Esophagus muscularis mucosa (tissue), 3 donors: ENCODE results near the gene FAM135A.

Source experiments
- EP300 ChIP-seq: sonication (generic); formaldehyde crosslinking; IDR thresholded peaks from one replicate; pipeline ENCODE4 v1.6.1; 2017; ENCODE audit warnings: antibody characterized with exemption
- TF ChIP-seq, protein P1 (sequence below), 3 experiments: fragments of 200-600 bp in 2 of 3; fragments of 450-650 bp in 1 of 3; sonication (generic) in 2 of 3; IDR thresholded peaks; one replicate each; pipeline ENCODE4 v1.5.1; 2017 to 2019; ENCODE audit warnings: antibody characterized with exemption in 3 of 3, mild to moderate bottlenecking in 2 of 3, moderate library complexity in 1 of 3

DNA sequence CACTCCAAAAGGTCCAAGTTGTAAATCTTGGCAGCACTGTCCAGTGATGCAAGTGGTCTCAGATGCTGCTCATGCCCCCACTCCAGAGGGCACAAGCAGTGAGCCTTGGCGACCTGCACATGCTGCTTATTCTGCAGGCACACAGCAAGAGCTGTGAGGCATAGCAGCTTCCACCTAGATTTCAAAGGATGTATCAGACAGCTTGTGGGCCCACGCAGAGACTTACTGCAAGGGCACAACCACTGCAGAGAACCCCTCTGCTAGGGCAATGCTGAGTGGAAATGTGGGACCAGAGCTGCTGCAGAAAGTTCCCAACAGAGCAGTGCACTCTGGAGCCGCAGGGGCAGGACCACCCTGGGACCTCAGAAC, 179.8 kb downstream of the FAM135A start:
- no peak for TF ChIP-seq EP300
- TF ChIP-seq, protein P1, sequence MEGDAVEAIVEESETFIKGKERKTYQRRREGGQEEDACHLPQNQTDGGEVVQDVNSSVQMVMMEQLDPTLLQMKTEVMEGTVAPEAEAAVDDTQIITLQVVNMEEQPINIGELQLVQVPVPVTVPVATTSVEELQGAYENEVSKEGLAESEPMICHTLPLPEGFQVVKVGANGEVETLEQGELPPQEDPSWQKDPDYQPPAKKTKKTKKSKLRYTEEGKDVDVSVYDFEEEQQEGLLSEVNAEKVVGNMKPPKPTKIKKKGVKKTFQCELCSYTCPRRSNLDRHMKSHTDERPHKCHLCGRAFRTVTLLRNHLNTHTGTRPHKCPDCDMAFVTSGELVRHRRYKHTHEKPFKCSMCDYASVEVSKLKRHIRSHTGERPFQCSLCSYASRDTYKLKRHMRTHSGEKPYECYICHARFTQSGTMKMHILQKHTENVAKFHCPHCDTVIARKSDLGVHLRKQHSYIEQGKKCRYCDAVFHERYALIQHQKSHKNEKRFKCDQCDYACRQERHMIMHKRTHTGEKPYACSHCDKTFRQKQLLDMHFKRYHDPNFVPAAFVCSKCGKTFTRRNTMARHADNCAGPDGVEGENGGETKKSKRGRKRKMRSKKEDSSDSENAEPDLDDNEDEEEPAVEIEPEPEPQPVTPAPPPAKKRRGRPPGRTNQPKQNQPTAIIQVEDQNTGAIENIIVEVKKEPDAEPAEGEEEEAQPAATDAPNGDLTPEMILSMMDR (IDR thresholded peaks at IDR 0.05): no peak
